ENCODE results near the gene ZMAT1. TPM values are rescaled to one million over a fixed set of nuclear protein-coding genes. Genes with fewer than 3 reads are reported as not detected.
A peak's percentile ranks its signal among the peaks of the same experiment; 100 is the strongest.

The ZMAT1 gene
- total RNA-seq, 1 experiment from 2014 or later = 0.14 TPM

DNA sequence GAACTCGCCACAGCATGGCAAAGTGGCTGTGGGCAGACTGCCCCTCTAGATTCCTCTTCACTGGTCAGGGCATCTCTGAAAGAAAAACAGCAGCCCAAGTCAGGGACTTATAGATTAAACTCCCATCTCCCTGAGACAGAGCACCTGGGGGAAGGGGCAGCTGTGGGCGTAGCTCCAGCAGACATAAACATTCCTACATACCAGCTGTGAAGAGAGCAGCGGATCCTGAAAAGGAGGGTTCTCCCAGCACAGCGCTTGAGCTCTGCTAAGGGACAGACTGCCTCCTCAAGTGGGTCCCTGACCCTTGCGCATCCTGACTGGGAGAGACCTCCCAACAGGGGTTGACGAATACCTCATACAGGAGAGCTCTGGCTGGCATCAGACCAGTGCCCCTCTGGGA lies 18.8 kb upstream of the ZMAT1 start:
- no peak for TF ChIP-seq CTCF (IDR thresholded peaks at IDR 0.05; ENCODE audit: insufficient read depth in 1 of 2, low read depth in 1 of 2, low read length in 1 of 2, severe bottlenecking in 1 of 2, unreplicated experiment in 1 of 2)
- Mint-ChIP-seq H3K27me3 (ENCODE audit: insufficient read depth, unreplicated experiment) (peaks cover 4% of the 10 kb centered on the region), H3K9me3 (ENCODE audit: unreplicated experiment) (no peaks in the 10 kb centered on the region), H3K27ac (ENCODE audit: unreplicated experiment) (no peak overlapping the region), H3K36me3 (ENCODE audit: insufficient read depth, unreplicated experiment) (no peaks in the 10 kb centered on the region), H3K4me1 (ENCODE audit: low read depth, unreplicated experiment) (no peaks in the 10 kb centered on the region), H3K4me3 (ENCODE audit: unreplicated experiment) (no peak overlapping the region)
- Histone ChIP-seq H3K4me1 (no peaks in the 10 kb centered on the region), H3K4me3 (ENCODE audit: low read depth, low read length) (no peak overlapping the region), H3K36me3 (ENCODE audit: control insufficient read depth, insufficient read depth, low read length) (no peaks in the 10 kb centered on the region), H3K27me3 (replicated peaks; ENCODE audit: control insufficient read depth, insufficient read depth, low read length) (no peaks in the 10 kb centered on the region), H3K9me3 (no peaks in the 10 kb centered on the region)
- no peak for DNase-seq
- intact Hi-C loops (cut with micrococcal nuclease; ENCODE audit: unreplicated experiment) = no loop called here
- BruUV-seq (replicated peaks) = no TSS peak
- POLR2A ChIA-PET = no interaction called here
- CTCF ChIA-PET = no interaction called here

DNA sequence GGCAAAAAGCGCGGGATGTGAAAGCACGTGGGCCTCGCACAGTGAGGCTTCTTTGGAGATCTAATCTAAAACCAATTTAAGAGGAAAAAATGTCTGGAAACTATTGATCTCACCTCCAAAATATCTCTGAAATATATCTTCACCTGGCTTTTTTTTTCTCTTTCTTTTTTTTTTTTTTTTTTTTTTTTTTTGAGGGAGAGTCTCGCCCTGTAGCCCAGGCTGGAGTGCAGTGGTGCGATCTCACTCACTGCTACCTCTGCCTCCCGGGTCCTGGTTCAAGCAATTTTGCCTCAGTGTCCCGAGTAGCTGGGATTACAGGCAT lies 383 bp upstream of the ZMAT1 start:
- H3K36me3 Mint-ChIP-seq (ENCODE audit: insufficient read depth, unreplicated experiment) = peaks cover 6% of the 10 kb centered on the region
- Histone ChIP-seq H3K9me3 (no peaks in the 10 kb centered on the region), H3K4me3 (ENCODE audit: low read depth, low read length) (peak overlapping the region; percentile 45), H3K27me3 (replicated peaks; ENCODE audit: control insufficient read depth, insufficient read depth, low read length) (no peaks in the 10 kb centered on the region), H3K4me1 (no peaks in the 10 kb centered on the region), H3K36me3 (ENCODE audit: control insufficient read depth, insufficient read depth, low read length) (no peaks in the 10 kb centered on the region)
- TF ChIP-seq CTCF (IDR thresholded peaks at IDR 0.05; ENCODE audit: insufficient read depth in 1 of 2, low read depth in 1 of 2, low read length in 1 of 2, severe bottlenecking in 1 of 2, unreplicated experiment in 1 of 2) = no peak
- POLR2A ChIA-PET = interaction anchor here (0.6 kb wide), 1 partner anchor 660 kb away, joined by 4 read pairs; no protein-coding TSS in a partner anchor
- no peak for DNase-seq
- no peaks in the 10 kb centered on the region for H3K9me3 Mint-ChIP-seq (ENCODE audit: unreplicated experiment)
- peaks cover 4% of the 10 kb centered on the region for H3K27me3 Mint-ChIP-seq (ENCODE audit: insufficient read depth, unreplicated experiment)
- peak overlapping the region; percentile 63 for H3K4me3 Mint-ChIP-seq (ENCODE audit: unreplicated experiment)
- intact Hi-C loops (cut with micrococcal nuclease; ENCODE audit: unreplicated experiment) = no loop called here
- no peaks in the 10 kb centered on the region for H3K4me1 Mint-ChIP-seq (ENCODE audit: low read depth, unreplicated experiment)
- CTCF ChIA-PET = no interaction called here
- H3K27ac Mint-ChIP-seq (ENCODE audit: unreplicated experiment) = peak overlapping the region; percentile 74
- BruUV-seq (replicated peaks) = no TSS peak

GRCh38 chrX:101931136-101931487 lies 715 bp downstream of the ZMAT1 start:
- Histone ChIP-seq H3K4me1 (no peaks in the 10 kb centered on the region), H3K4me3 (ENCODE audit: low read depth, low read length) (peak overlapping the region; percentile 45), H3K27me3 (replicated peaks; ENCODE audit: control insufficient read depth, insufficient read depth, low read length) (no peaks in the 10 kb centered on the region), H3K36me3 (ENCODE audit: control insufficient read depth, insufficient read depth, low read length) (no peaks in the 10 kb centered on the region), H3K9me3 (no peaks in the 10 kb centered on the region)
- Mint-ChIP-seq H3K36me3 (ENCODE audit: insufficient read depth, unreplicated experiment) (peaks cover 6% of the 10 kb centered on the region), H3K4me3 (ENCODE audit: unreplicated experiment) (peak overlapping the region; percentile 63), H3K4me1 (ENCODE audit: low read depth, unreplicated experiment) (no peaks in the 10 kb centered on the region), H3K9me3 (ENCODE audit: unreplicated experiment) (no peaks in the 10 kb centered on the region), H3K27me3 (ENCODE audit: insufficient read depth, unreplicated experiment) (peaks cover 4% of the 10 kb centered on the region), H3K27ac (ENCODE audit: unreplicated experiment) (no peak overlapping the region)
- ChIA-PET CTCF (no interaction called here), POLR2A (no interaction called here)
- TF ChIP-seq CTCF (IDR thresholded peaks at IDR 0.05; ENCODE audit: insufficient read depth in 1 of 2, low read depth in 1 of 2, low read length in 1 of 2, severe bottlenecking in 1 of 2, unreplicated experiment in 1 of 2) = no peak
- DNase-seq = no peak
- intact Hi-C loops (cut with micrococcal nuclease; ENCODE audit: unreplicated experiment) = no loop called here
- BruUV-seq (replicated peaks) = no TSS peak
